Measurements from ENCODE around the gene KRT6A.
"Not testable (repeated sequence)": the region's sequence is repeated elsewhere in the genome, so short reads cannot be mapped to it uniquely, and the experiment has no call there.

KRT6A gene

DNA sequence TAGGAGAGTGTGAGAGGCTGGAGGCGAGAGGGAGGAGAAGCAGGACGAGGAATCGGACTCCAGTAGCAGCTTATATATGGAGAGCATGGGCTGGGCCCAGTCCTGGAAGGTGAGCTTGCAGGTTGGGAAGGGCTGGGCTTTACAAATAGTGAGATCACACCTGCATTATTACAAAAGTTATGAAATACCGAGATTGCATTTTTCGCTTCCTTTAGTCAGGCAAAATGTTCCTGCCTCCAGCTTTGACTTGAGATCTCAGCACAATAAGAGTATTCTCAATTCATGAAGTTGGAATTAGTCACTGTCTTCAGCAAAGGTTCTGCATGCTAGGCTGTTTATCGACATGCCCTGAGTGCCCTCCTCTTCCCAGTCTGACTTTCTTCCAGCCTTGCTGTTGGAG is 41.0 kb downstream of the KRT6A start, which contains the start of gene KRT6B:
TSS of gene KRT6B (minus strand) at position 46 of the 400 bp plus-strand sequence. CDS start 68 bp downstream, outside the sequence.
- H3K4me3 ChIP-seq (ENCODE audit: low read depth, low read length): no peak within 1 kb of the TSS
- TF ChIP-seq, protein P1, sequence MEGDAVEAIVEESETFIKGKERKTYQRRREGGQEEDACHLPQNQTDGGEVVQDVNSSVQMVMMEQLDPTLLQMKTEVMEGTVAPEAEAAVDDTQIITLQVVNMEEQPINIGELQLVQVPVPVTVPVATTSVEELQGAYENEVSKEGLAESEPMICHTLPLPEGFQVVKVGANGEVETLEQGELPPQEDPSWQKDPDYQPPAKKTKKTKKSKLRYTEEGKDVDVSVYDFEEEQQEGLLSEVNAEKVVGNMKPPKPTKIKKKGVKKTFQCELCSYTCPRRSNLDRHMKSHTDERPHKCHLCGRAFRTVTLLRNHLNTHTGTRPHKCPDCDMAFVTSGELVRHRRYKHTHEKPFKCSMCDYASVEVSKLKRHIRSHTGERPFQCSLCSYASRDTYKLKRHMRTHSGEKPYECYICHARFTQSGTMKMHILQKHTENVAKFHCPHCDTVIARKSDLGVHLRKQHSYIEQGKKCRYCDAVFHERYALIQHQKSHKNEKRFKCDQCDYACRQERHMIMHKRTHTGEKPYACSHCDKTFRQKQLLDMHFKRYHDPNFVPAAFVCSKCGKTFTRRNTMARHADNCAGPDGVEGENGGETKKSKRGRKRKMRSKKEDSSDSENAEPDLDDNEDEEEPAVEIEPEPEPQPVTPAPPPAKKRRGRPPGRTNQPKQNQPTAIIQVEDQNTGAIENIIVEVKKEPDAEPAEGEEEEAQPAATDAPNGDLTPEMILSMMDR (IDR thresholded peaks at IDR 0.05; ENCODE audit: low read depth, low read length, missing control alignments): no peak
- in situ Hi-C loops (cut with HindIII; ENCODE audit: low sequenced_read_pairs): no loop called here
- no peak for DNase-seq (ENCODE audit: low read depth)

DNA sequence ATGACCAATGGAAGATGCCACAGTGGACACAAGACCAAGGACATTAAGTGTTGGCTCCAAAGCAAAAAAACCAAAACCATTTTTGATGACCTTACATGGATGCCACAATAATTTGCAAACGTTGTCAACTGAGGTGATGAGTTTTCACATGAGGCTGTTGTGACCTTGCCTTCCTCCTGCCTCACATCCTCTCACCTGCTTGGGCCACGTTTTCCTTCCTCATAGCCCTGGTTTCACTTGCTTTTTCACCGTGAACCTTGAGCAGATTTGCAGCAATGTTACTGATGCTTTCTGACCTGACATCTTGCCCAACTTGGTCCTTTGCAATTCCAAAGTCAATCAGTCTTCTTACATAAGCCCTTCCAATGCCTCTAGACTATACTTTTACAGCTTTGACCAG is 44.8 kb downstream of the KRT6A start:
- H3K4me3 ChIP-seq (ENCODE audit: low read depth, low read length): no peak overlapping the region
- in situ Hi-C loops (cut with HindIII; ENCODE audit: low sequenced_read_pairs): no loop called here
- TF ChIP-seq, protein P1 (IDR thresholded peaks at IDR 0.05; ENCODE audit: low read depth, low read length, missing control alignments): no peak
- no peak for DNase-seq (ENCODE audit: low read depth)

- DNase-seq (ENCODE audit: low read depth); in situ Hi-C loops (cut with HindIII; ENCODE audit: low sequenced_read_pairs); H3K4me3 ChIP-seq (ENCODE audit: low read depth, low read length): not testable (repeated sequence)
Measured at GRCh38 chr12:52447196-52447595, 45.9 kb downstream of the KRT6A start.

DNA sequence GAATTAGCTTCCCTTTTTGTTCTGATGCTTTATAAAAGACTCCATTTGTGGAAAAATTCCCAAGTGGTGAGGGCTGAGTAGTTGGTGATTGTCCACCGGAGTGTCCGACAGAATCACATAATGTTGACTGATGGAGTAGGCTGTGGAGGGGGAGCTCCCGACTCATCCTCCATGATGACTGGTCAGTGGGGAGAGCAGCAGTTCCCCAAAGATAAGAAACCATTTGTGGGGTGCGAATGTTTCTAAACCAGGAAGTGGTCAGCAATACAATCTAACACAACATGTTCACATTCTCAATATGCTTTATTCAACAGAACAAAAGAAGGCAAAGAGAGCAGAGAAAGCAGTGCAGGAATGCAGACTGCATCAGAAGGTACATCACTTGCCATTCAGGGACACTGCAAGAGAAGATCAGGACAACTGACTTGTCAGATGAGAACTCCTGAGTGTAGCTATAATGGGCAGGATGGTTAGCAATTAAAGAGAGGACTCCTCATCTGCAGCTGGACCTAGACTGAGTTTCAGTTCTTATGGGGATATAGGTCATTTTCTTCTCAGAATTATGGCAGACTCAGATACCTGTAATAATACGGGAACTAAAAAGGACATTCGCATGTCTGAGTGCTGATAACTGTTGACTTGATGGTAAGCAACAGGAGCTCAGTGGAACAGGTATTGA is 46.6 kb downstream of the KRT6A start:
- H3K4me3 ChIP-seq (ENCODE audit: low read depth, low read length): no peak overlapping the region
- in situ Hi-C loops (cut with HindIII; ENCODE audit: low sequenced_read_pairs): no loop called here
- DNase-seq (ENCODE audit: low read depth): no peak
- TF ChIP-seq, protein P1 (IDR thresholded peaks at IDR 0.05; ENCODE audit: low read depth, low read length, missing control alignments): no peak

DNA sequence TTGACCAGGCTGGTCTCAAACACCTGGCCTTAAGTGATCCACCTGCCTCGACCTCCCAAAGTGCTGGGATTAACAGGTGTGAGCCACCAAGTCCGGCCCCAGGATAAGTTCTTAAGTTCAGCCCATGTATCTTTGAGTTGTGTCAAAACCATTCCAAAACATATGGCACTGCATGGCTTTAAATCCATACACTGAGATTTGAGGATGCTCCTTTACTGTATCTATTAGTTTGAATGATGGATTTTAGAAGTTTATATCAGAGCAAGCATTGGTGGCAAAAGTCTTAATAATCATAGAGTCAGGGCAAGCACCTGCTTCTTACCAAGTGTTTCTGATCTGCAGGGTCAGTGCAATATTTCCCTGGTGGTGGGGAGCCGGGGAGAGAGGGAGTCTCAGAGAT is 47.2 kb downstream of the KRT6A start:
- in situ Hi-C loops (cut with HindIII; ENCODE audit: low sequenced_read_pairs): no loop called here
- no peak overlapping the region for H3K4me3 ChIP-seq (ENCODE audit: low read depth, low read length)
- DNase-seq (ENCODE audit: low read depth): no peak
- TF ChIP-seq, protein P1 (IDR thresholded peaks at IDR 0.05; ENCODE audit: low read depth, low read length, missing control alignments): no peak

- no peak for DNase-seq (ENCODE audit: low read depth)
- TF ChIP-seq, protein P1 (IDR thresholded peaks at IDR 0.05; ENCODE audit: low read depth, low read length, missing control alignments): no peak
- no peak overlapping the region for H3K4me3 ChIP-seq (ENCODE audit: low read depth, low read length)
- in situ Hi-C loops (cut with HindIII; ENCODE audit: low sequenced_read_pairs): no loop called here
Measured at GRCh38 chr12:52444647-52445595, 48.1 kb downstream of the KRT6A start.

DNA sequence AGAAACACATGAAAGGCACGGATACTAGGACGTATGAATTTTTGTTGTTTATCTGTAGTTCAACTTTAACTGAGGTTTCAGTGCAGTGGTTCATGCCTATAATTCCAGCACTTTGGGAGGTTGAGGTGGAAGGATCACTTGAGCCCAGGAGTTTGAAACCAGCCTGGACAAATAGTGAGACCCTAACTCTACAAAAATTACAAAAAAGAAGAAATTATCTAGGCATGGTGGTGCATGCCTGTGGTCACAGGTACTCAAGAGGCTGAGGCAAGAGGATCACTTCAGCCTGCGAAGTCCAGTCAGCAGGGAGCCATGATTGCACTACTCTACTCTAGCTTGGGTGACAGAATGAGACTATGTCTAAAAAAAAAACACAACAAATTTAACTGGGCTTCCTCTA is 49.1 kb downstream of the KRT6A start:
- TF ChIP-seq, protein P1 (IDR thresholded peaks at IDR 0.05; ENCODE audit: low read depth, low read length, missing control alignments): no peak
- in situ Hi-C loops (cut with HindIII; ENCODE audit: low sequenced_read_pairs): no loop called here
- DNase-seq (ENCODE audit: low read depth): no peak
- H3K4me3 ChIP-seq (ENCODE audit: low read depth, low read length): no peak overlapping the region
